KMS-11 (cell line): ENCODE results near the gene CENPW.

Experiments
- H2AFZ ChIP-seq: fragments of 200-600 bp; sonication (generic); 2 replicates; pipeline ENCODE4 v1.6.1; 2016; ENCODE audit warnings: antibody characterized with exemption, mixed run types, low read depth
- H3K27ac ChIP-seq: fragments of 200-600 bp; sonication (generic); 2 replicates; pipeline ENCODE4 v1.6.1; 2016; ENCODE audit warnings: mild to moderate bottlenecking, mixed run types
- H3K27me3 ChIP-seq: fragments of 200-600 bp; sonication (generic); 2 replicates; pipeline ENCODE4 v1.6.1; 2017; ENCODE audit warnings: mild to moderate bottlenecking, low read depth, mixed run types, moderate library complexity; ENCODE audit not compliant: insufficient read depth
- H3K36me3 ChIP-seq: fragments of 200-600 bp; sonication (generic); 2 replicates; pipeline ENCODE4 v1.6.1; 2017; ENCODE audit warnings: mild to moderate bottlenecking, mixed run types; ENCODE audit not compliant: insufficient read depth
- H3K4me1 ChIP-seq: fragments of 200-600 bp; sonication (generic); 2 replicates; pipeline ENCODE4 v1.6.1; 2016; ENCODE audit warnings: mild to moderate bottlenecking, low read depth, mixed run types; ENCODE audit not compliant: poor library complexity, severe bottlenecking
- H3K4me2 ChIP-seq: fragments of 200-600 bp; sonication (generic); 2 replicates; pipeline ENCODE4 v1.7.0; 2016; ENCODE audit warnings: mild to moderate bottlenecking, mixed run types
- H3K4me3 ChIP-seq: fragments of 200-600 bp; sonication (generic); IDR thresholded peaks from 2 replicates; pipeline ENCODE4 v1.6.1; 2017; ENCODE audit warnings: low read depth, low read length, mixed read lengths; ENCODE audit not compliant: insufficient read depth
- H3K79me2 ChIP-seq: fragments of 200-600 bp; sonication (generic); 2 replicates; pipeline ENCODE4 v1.6.1; 2016; ENCODE audit warnings: low read depth, mixed run types; ENCODE audit not compliant: insufficient read depth
- H3K9ac ChIP-seq: fragments of 200-600 bp; sonication (generic); 2 replicates; pipeline ENCODE4 v1.6.1; 2016; ENCODE audit warnings: mild to moderate bottlenecking, mixed run types
- H4K20me1 ChIP-seq: fragments of 200-600 bp; sonication (generic); 2 replicates; pipeline ENCODE4 v1.6.1; 2016; ENCODE audit warnings: mild to moderate bottlenecking, mixed run types; ENCODE audit not compliant: insufficient read depth
- CTCF ChIP-seq: fragments of 200-600 bp; sonication (generic); conservative IDR thresholded peaks from 2 replicates; pipeline ENCODE4 v1.6.1; 2017; ENCODE audit warnings: low read depth, mild to moderate bottlenecking, antibody characterized with exemption, low read length, moderate library complexity, mixed read lengths

CENPW gene

GRCh38 chr6:126377594-126378153 lies 37.8 kb downstream of the CENPW start:
- TF ChIP-seq CTCF: no peak
- Histone ChIP-seq H3K36me3 (no peaks in the 10 kb centered on the region), H3K4me3 (no peak overlapping the region), H3K4me2 (no peak overlapping the region), H3K9ac (no peak overlapping the region), H3K4me1 (no peaks in the 10 kb centered on the region), H3K27ac (no peak overlapping the region), H4K20me1 (no peaks in the 10 kb centered on the region), H3K27me3 (no peaks in the 10 kb centered on the region), H2AFZ (no peak overlapping the region), H3K79me2 (no peaks in the 10 kb centered on the region)

- Histone ChIP-seq H3K27ac (no peak overlapping the region), H2AFZ (no peak overlapping the region), H3K36me3 (no peaks in the 10 kb centered on the region), H3K27me3 (no peaks in the 10 kb centered on the region), H3K79me2 (no peaks in the 10 kb centered on the region), H3K4me3 (no peak overlapping the region), H3K9ac (no peak overlapping the region), H4K20me1 (no peaks in the 10 kb centered on the region), H3K4me1 (no peaks in the 10 kb centered on the region), H3K4me2 (no peak overlapping the region)
- TF ChIP-seq CTCF: no peak
Observed at GRCh38 chr6:126380072-126380583, 40.2 kb downstream of the CENPW start.

DNA sequence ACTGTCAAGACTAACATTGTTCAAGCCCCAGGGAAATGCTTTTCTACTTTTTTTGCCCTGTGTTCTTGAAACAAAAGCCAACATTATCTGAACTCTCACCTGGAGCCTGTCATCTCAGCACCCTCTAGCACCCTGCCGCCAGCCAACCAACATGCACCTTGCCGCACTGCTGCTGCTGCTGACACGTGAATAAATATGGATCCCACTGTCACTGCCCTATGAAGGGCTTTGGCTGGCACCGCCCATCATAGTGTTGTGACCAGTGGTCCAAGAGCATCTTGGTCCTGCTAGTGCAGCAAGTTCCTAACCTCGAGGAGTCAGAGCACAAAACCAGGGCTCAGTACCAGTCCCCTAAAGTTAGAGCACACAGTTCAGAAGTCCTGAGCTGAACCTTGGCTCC lies 41.6 kb downstream of the CENPW start:
- no peak overlapping the region for H2AFZ ChIP-seq
- H3K9ac ChIP-seq: no peak overlapping the region
- TF ChIP-seq CTCF: no peak
- H3K27me3 ChIP-seq: no peaks in the 10 kb centered on the region
- no peaks in the 10 kb centered on the region for H3K4me1 ChIP-seq
- H4K20me1 ChIP-seq: no peaks in the 10 kb centered on the region
- no peak overlapping the region for H3K4me2 ChIP-seq
- no peak overlapping the region for H3K27ac ChIP-seq
- no peak overlapping the region for H3K4me3 ChIP-seq
- no peaks in the 10 kb centered on the region for H3K79me2 ChIP-seq
- H3K36me3 ChIP-seq: no peaks in the 10 kb centered on the region

- Histone ChIP-seq H3K27me3 (no peaks in the 10 kb centered on the region), H4K20me1 (no peaks in the 10 kb centered on the region), H3K36me3 (no peaks in the 10 kb centered on the region), H3K4me1 (no peaks in the 10 kb centered on the region), H2AFZ (no peak overlapping the region), H3K79me2 (no peaks in the 10 kb centered on the region), H3K9ac (no peak overlapping the region), H3K27ac (no peak overlapping the region), H3K4me2 (no peak overlapping the region), H3K4me3 (no peak overlapping the region)
- no peak for TF ChIP-seq CTCF
Observed at GRCh38 chr6:126383203-126383602, 43.3 kb downstream of the CENPW start.
